Skeletal muscle cell (primary cell): ENCODE data around the gene CDKAL1.
"Not testable (repeated sequence)": the region's sequence is repeated elsewhere in the genome, so short reads cannot be mapped to it uniquely, and the experiment has no call there.

Experiments
- DNase-seq: peaks from one replicate; pipeline ENCODE4 v3.0.0-alpha.2; 2010; ENCODE audit warnings: low read depth
- H3K4me3 ChIP-seq: 2 replicates; pipeline ENCODE4 v1.5.1; 2011; ENCODE audit warnings: low read depth, mild to moderate bottlenecking, control low read depth, low read length, moderate library complexity

Gene CDKAL1

GRCh38 chr6:20626165-20626564 is 91.9 kb downstream of the CDKAL1 start:
- DNase-seq: no peak
- no peak overlapping the region for H3K4me3 ChIP-seq

- H3K4me3 ChIP-seq: no peak overlapping the region
- DNase-seq: no peak
Measured at GRCh38 chr6:20629509-20629908, 95.3 kb downstream of the CDKAL1 start.

- no peak for DNase-seq
- no peak overlapping the region for H3K4me3 ChIP-seq
Measured at GRCh38 chr6:20630136-20630535, 95.9 kb downstream of the CDKAL1 start.

- no peak for DNase-seq
Measured at GRCh38 chr6:20630617-20631548, 96.6 kb downstream of the CDKAL1 start.

GRCh38 chr6:20631549-20631924 is 97.3 kb downstream of the CDKAL1 start:
- no peak for DNase-seq
- H3K4me3 ChIP-seq: no peak overlapping the region

More at GRCh38 chr6:20630617-20631548, 96.6 kb downstream of the CDKAL1 start:
- no peak overlapping the region for H3K4me3 ChIP-seq

GRCh38 chr6:20632696-20633095 is 98.4 kb downstream of the CDKAL1 start:
- no peak overlapping the region for H3K4me3 ChIP-seq
- no peak for DNase-seq

GRCh38 chr6:20633566-20634340 is 99.5 kb downstream of the CDKAL1 start:
- no peak overlapping the region for H3K4me3 ChIP-seq
- DNase-seq: no peak

GRCh38 chr6:20639161-20639560 is 104.9 kb downstream of the CDKAL1 start:
- no peak overlapping the region for H3K4me3 ChIP-seq
- DNase-seq: no peak

GRCh38 chr6:20640181-20640580 is 105.9 kb downstream of the CDKAL1 start:
- no peak overlapping the region for H3K4me3 ChIP-seq
- DNase-seq: no peak

GRCh38 chr6:20642441-20642840 is 108.2 kb downstream of the CDKAL1 start:
- no peak for DNase-seq
- H3K4me3 ChIP-seq: no peak overlapping the region

GRCh38 chr6:20644667-20645370 is 110.6 kb downstream of the CDKAL1 start:
- no peak for DNase-seq
- no peak overlapping the region for H3K4me3 ChIP-seq

GRCh38 chr6:20645572-20645971 is 111.3 kb downstream of the CDKAL1 start:
- not testable (repeated sequence) for H3K4me3 ChIP-seq, DNase-seq

- DNase-seq: no peak
- H3K4me3 ChIP-seq: no peak overlapping the region
Measured at GRCh38 chr6:20647585-20647984, 113.3 kb downstream of the CDKAL1 start.

GRCh38 chr6:20649696-20650470 is 115.6 kb downstream of the CDKAL1 start:
- H3K4me3 ChIP-seq, DNase-seq: not testable (repeated sequence)

GRCh38 chr6:20652299-20653084 is 118.2 kb downstream of the CDKAL1 start:
- H3K4me3 ChIP-seq: no peak overlapping the region
- no peak for DNase-seq

GRCh38 chr6:20653085-20653479 is 118.8 kb downstream of the CDKAL1 start:
- H3K4me3 ChIP-seq: no peak overlapping the region
- DNase-seq: no peak

GRCh38 chr6:20655317-20655716 is 121.1 kb downstream of the CDKAL1 start:
- DNase-seq: no peak
- no peak overlapping the region for H3K4me3 ChIP-seq

- no peak overlapping the region for H3K4me3 ChIP-seq
- DNase-seq: no peak
Measured at GRCh38 chr6:20657274-20657800, 123.1 kb downstream of the CDKAL1 start.
